SK-N-SH treated with all-trans-retinoic acid at 6 μM for 48 hours (cell line): ENCODE measurements around the gene NPEPL1.
A peak's percentile ranks its signal among the peaks of the same experiment; 100 is the strongest.

Experiments
- ATAC-seq: fragments of 200-7000 bp; cut with Tn5 transposase; 3 replicates; pipeline ENCODE4 v1.9.1; 2020; ENCODE audit warnings: mild to moderate bottlenecking, moderate library complexity
- ARNTL ChIP-seq: fragments of 450-650 bp; formaldehyde crosslinking; IDR thresholded peaks from 2 replicates; pipeline ENCODE4 v1.5.0; 2020; ENCODE audit warnings: low read depth, mild to moderate bottlenecking, moderate library complexity, borderline replicate concordance
- BACH2 ChIP-seq: fragments of 250-450 bp; sonication (Bioruptor Pico); IDR thresholded peaks from 2 replicates; pipeline ENCODE4 v1.9.0; 2021; ENCODE audit warnings: mild to moderate bottlenecking, borderline replicate concordance
- CSDC2 ChIP-seq: fragments of 250-450 bp; sonication (Bioruptor Pico); IDR thresholded peaks from 2 replicates; pipeline ENCODE4 v1.5.0; 2020; ENCODE audit warnings: mild to moderate bottlenecking, moderate library complexity
- ESRRG ChIP-seq: fragments of 250-450 bp; sonication (Bioruptor Pico); IDR thresholded peaks from 2 replicates; pipeline ENCODE4 v1.6.1; 2021; ENCODE audit warnings: mild to moderate bottlenecking
- GLIS3 ChIP-seq: fragments of 250-450 bp; sonication (Bioruptor Pico); IDR thresholded peaks from 2 replicates; pipeline ENCODE4 v1.5.0; 2020; ENCODE audit warnings: mild to moderate bottlenecking, moderate library complexity
- ISL1 ChIP-seq: fragments of 250-450 bp; sonication (Bioruptor Pico); IDR thresholded peaks from 2 replicates; pipeline ENCODE4 v2.1.2; 2022; ENCODE audit warnings: mild to moderate bottlenecking, moderate library complexity
- OSR1 ChIP-seq: fragments of 250-450 bp; sonication (Bioruptor Pico); IDR thresholded peaks from 2 replicates; pipeline ENCODE4 v1.8.0; 2022; ENCODE audit warnings: moderate library complexity, mild to moderate bottlenecking, inconsistent platforms
- PPARA ChIP-seq: fragments of 250-450 bp; sonication (Bioruptor Pico); IDR thresholded peaks from 2 replicates; pipeline ENCODE4 v1.5.0; 2020; ENCODE audit warnings: mild to moderate bottlenecking, borderline replicate concordance
- RARB ChIP-seq: fragments of 250-450 bp; sonication (Bioruptor Pico); IDR thresholded peaks from 2 replicates; pipeline ENCODE4 v1.8.0; 2021; ENCODE audit warnings: mild to moderate bottlenecking, moderate library complexity
- SNAI2 ChIP-seq: fragments of 250-450 bp; sonication (Bioruptor Pico); IDR thresholded peaks from 2 replicates; pipeline ENCODE4 v1.5.0; 2020; ENCODE audit warnings: mild to moderate bottlenecking, moderate library complexity
- TCF4 ChIP-seq: fragments of 250-450 bp; sonication (Bioruptor Pico); IDR thresholded peaks from 2 replicates; pipeline ENCODE4 v1.8.0; 2021; ENCODE audit warnings: mild to moderate bottlenecking, moderate library complexity, borderline replicate concordance
- ZC3H10 ChIP-seq: fragments of 250-450 bp; sonication (Bioruptor Pico); IDR thresholded peaks from 2 replicates; pipeline ENCODE4 v1.5.1; 2021; ENCODE audit warnings: mild to moderate bottlenecking, moderate library complexity
- ZFP3 ChIP-seq: fragments of 250-450 bp; sonication (Bioruptor Pico); IDR thresholded peaks from 2 replicates; pipeline ENCODE4 v1.5.0; 2020; ENCODE audit warnings: mild to moderate bottlenecking, moderate library complexity
- ZFP30 ChIP-seq: fragments of 450-650 bp; formaldehyde crosslinking; IDR thresholded peaks from 2 replicates; pipeline ENCODE4 v1.5.0; 2022; ENCODE audit warnings: mild to moderate bottlenecking, moderate library complexity
- ZNF565 ChIP-seq: fragments of 450-650 bp; formaldehyde crosslinking; conservative IDR thresholded peaks from 2 replicates; pipeline ENCODE4 v1.5.0; 2020; ENCODE audit warnings: low read depth, mild to moderate bottlenecking, moderate library complexity
- ZNF70 ChIP-seq: fragments of 450-650 bp; formaldehyde crosslinking; IDR thresholded peaks from 2 replicates; pipeline ENCODE4 v1.5.0; 2020; ENCODE audit warnings: mild to moderate bottlenecking, moderate library complexity
- ZNF8 ChIP-seq: fragments of 450-650 bp; formaldehyde crosslinking; IDR thresholded peaks from 2 replicates; pipeline ENCODE4 v1.5.0; 2020; ENCODE audit warnings: mild to moderate bottlenecking, moderate library complexity
- TF ChIP-seq, protein P1 (sequence below): fragments of 250-450 bp; sonication (Bioruptor Pico); IDR thresholded peaks from 2 replicates; pipeline ENCODE4 v1.5.0; 2020; ENCODE audit warnings: mild to moderate bottlenecking, moderate library complexity
- TF ChIP-seq, protein P2 (sequence below): fragments of 250-450 bp; sonication (Bioruptor Pico); IDR thresholded peaks from 2 replicates; pipeline ENCODE4 v1.8.0; 2021; ENCODE audit warnings: low read depth, mild to moderate bottlenecking, moderate library complexity, borderline replicate concordance
- TF ChIP-seq, protein P3 (sequence below): fragments of 250-450 bp; sonication (Bioruptor Pico); IDR thresholded peaks from 2 replicates; pipeline ENCODE4 v1.5.1; 2021; ENCODE audit warnings: mild to moderate bottlenecking, moderate library complexity
- TF ChIP-seq, protein P4 (sequence below): fragments of 250-450 bp; sonication (Bioruptor Pico); IDR thresholded peaks from 2 replicates; pipeline ENCODE4 v1.5.1; 2020; ENCODE audit warnings: low read depth, mild to moderate bottlenecking, moderate library complexity

Gene NPEPL1

DNA sequence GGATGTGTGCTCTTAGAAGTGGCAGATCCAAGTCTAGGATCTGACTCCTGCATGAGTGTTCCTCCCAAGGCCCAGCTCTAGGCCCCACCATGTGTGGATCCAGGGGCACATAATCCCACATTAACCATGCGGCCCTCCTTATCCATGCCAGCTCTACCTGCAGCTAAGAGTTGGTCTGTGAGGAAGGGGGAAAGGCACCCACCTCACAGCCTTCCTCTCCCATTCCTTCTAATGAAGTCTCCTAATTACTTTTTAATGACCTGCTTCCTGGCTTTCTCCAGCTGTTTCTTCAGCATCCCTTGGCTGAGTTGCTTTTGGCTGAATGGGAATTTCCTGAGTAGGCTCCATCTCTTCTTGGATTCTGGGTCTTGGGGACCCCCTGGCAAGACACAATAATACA is 52.2 kb downstream of the NPEPL1 start:
- ATAC-seq, result no peak

DNA sequence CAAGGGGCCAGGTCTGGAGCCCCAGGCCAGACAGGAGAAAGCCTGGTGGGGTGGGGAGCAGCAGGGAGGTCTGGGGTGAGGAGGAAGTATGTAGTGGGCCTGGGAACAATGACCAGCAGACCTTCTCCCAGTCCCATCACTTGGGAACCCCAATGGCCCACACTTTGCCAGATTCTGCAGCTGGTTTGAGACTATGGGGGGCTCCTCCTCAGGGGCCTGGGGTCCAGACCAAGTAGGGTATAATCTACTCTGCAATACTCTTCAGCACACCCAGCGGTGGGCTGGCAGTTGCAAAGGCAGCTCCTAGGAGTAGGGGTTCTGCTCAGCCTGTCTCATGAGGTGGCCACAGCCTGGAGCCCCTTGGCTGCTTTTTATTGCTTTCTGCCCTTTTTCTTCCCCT is 52.8 kb downstream of the NPEPL1 start:
- ATAC-seq, result no peak
- no peak for TF ChIP-seq ZNF565 (CRISPR knock-in tag)
- TF ChIP-seq, protein P1, sequence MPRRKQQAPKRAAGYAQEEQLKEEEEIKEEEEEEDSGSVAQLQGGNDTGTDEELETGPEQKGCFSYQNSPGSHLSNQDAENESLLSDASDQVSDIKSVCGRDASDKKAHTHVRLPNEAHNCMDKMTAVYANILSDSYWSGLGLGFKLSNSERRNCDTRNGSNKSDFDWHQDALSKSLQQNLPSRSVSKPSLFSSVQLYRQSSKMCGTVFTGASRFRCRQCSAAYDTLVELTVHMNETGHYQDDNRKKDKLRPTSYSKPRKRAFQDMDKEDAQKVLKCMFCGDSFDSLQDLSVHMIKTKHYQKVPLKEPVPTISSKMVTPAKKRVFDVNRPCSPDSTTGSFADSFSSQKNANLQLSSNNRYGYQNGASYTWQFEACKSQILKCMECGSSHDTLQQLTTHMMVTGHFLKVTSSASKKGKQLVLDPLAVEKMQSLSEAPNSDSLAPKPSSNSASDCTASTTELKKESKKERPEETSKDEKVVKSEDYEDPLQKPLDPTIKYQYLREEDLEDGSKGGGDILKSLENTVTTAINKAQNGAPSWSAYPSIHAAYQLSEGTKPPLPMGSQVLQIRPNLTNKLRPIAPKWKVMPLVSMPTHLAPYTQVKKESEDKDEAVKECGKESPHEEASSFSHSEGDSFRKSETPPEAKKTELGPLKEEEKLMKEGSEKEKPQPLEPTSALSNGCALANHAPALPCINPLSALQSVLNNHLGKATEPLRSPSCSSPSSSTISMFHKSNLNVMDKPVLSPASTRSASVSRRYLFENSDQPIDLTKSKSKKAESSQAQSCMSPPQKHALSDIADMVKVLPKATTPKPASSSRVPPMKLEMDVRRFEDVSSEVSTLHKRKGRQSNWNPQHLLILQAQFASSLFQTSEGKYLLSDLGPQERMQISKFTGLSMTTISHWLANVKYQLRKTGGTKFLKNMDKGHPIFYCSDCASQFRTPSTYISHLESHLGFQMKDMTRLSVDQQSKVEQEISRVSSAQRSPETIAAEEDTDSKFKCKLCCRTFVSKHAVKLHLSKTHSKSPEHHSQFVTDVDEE (CRISPR knock-in tag), result no peak
- TF ChIP-seq ESRRG, result no peak
- TF ChIP-seq TCF4 (CRISPR knock-in tag), result no peak
- TF ChIP-seq PPARA, result no peak
- no peak for TF ChIP-seq ARNTL (CRISPR knock-in tag)
- TF ChIP-seq OSR1 (CRISPR knock-in tag), result no peak
- TF ChIP-seq SNAI2 (CRISPR knock-in tag), result no peak
- TF ChIP-seq ZFP3, result no peak
- TF ChIP-seq ISL1, result no peak
- TF ChIP-seq, protein P2, sequence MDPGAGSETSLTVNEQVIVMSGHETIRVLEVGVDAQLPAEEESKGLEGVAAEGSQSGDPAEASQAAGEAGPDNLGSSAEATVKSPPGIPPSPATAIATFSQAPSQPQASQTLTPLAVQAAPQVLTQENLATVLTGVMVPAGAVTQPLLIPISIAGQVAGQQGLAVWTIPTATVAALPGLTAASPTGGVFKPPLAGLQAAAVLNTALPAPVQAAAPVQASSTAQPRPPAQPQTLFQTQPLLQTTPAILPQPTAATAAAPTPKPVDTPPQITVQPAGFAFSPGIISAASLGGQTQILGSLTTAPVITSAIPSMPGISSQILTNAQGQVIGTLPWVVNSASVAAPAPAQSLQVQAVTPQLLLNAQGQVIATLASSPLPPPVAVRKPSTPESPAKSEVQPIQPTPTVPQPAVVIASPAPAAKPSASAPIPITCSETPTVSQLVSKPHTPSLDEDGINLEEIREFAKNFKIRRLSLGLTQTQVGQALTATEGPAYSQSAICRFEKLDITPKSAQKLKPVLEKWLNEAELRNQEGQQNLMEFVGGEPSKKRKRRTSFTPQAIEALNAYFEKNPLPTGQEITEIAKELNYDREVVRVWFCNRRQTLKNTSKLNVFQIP (CRISPR knock-in tag), result no peak

More for the DNA sequence above, 52.2 kb downstream of the NPEPL1 start:
- TF ChIP-seq BACH2 (CRISPR knock-in tag), result no peak
- TF ChIP-seq, protein P3, sequence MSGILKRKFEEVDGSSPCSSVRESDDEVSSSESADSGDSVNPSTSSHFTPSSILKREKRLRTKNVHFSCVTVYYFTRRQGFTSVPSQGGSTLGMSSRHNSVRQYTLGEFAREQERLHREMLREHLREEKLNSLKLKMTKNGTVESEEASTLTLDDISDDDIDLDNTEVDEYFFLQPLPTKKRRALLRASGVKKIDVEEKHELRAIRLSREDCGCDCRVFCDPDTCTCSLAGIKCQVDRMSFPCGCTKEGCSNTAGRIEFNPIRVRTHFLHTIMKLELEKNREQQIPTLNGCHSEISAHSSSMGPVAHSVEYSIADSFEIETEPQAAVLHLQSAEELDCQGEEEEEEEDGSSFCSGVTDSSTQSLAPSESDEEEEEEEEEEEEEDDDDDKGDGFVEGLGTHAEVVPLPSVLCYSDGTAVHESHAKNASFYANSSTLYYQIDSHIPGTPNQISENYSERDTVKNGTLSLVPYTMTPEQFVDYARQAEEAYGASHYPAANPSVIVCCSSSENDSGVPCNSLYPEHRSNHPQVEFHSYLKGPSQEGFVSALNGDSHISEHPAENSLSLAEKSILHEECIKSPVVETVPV (CRISPR knock-in tag), result no peak
- TF ChIP-seq ZNF8, result no peak
- TF ChIP-seq SNAI2 (CRISPR knock-in tag), result no peak
- TF ChIP-seq ZNF565 (CRISPR knock-in tag), result no peak
- no peak for TF ChIP-seq ZNF70
- TF ChIP-seq, protein P4, sequence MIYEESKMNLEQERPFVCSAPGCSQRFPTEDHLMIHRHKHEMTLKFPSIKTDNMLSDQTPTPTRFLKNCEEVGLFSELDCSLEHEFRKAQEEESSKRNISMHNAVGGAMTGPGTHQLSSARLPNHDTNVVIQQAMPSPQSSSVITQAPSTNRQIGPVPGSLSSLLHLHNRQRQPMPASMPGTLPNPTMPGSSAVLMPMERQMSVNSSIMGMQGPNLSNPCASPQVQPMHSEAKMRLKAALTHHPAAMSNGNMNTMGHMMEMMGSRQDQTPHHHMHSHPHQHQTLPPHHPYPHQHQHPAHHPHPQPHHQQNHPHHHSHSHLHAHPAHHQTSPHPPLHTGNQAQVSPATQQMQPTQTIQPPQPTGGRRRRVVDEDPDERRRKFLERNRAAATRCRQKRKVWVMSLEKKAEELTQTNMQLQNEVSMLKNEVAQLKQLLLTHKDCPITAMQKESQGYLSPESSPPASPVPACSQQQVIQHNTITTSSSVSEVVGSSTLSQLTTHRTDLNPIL (CRISPR knock-in tag), result no peak
- no peak for TF ChIP-seq CSDC2 (CRISPR knock-in tag)
- no peak for TF ChIP-seq ISL1
- TF ChIP-seq ESRRG, result no peak
- no peak for TF ChIP-seq PPARA
- TF ChIP-seq, protein P2 (CRISPR knock-in tag), result no peak
- no peak for TF ChIP-seq ARNTL (CRISPR knock-in tag)
- TF ChIP-seq GLIS3 (CRISPR knock-in tag), result no peak
- TF ChIP-seq ZFP3, result no peak
- no peak for TF ChIP-seq ZC3H10 (CRISPR knock-in tag)
- TF ChIP-seq RARB, result no peak
- TF ChIP-seq TCF4 (CRISPR knock-in tag), result no peak
- TF ChIP-seq, all 23 proteins: peak for 0

DNA sequence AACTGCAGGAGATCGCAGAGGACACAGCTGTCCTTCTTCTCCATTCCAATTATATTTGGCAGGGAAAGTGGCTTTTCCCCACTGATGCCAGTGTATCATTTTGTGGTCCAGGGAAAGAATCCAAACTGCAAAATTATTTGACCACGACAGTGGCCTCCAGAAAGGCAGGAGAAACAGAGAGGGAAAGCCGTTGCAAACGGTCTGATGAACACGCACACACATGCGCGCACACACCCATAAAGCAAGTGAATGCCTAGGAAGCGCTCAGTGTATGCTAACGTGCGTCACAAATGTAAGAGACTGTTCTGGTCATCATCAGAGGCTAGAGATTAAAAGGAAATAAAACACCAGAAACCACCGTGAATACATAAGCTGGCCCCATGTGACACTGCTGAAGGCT is 54.0 kb downstream of the NPEPL1 start:
- TF ChIP-seq TCF4 (CRISPR knock-in tag), result peak; percentile 32; the same call in 1 of the 2 replicates
- no peak for TF ChIP-seq SNAI2 (CRISPR knock-in tag)
- ATAC-seq, result peak; percentile 30; the same call in 1 of the 3 replicates

DNA sequence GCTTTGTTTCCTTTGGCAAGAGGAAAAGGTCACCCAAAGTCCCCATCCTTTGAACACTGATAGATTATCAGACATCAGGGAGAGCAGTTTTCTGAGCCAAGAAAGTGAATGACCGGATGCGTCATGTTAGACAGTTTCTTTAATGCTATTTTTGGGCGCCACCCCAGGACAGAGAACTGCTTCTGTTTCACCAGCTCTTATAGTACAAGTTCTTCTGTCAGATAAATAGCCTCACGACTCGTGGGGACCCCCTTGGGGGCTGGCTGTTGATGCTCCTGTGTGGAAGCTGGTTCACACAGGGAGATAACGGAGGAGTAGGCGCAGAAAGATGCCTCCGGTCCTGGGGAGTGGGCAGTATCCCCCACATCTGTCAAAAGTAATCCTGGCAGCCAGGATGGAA is 54.6 kb downstream of the NPEPL1 start:
- no peak for ATAC-seq
- TF ChIP-seq ZFP3, result no peak
- TF ChIP-seq OSR1 (CRISPR knock-in tag), result no peak
- no peak for TF ChIP-seq ZNF8
- no peak for TF ChIP-seq ARNTL (CRISPR knock-in tag)
- TF ChIP-seq BACH2 (CRISPR knock-in tag), result no peak
- no peak for TF ChIP-seq ZNF70
- TF ChIP-seq, protein P3 (CRISPR knock-in tag), result no peak
- no peak for TF ChIP-seq ZFP30 (CRISPR knock-in tag)
- TF ChIP-seq, protein P4 (CRISPR knock-in tag), result no peak
- no peak for TF ChIP-seq ESRRG
- no peak for TF ChIP-seq GLIS3 (CRISPR knock-in tag)
- no peak for TF ChIP-seq ZNF565 (CRISPR knock-in tag)
- TF ChIP-seq ZC3H10 (CRISPR knock-in tag), result no peak
- no peak for TF ChIP-seq SNAI2 (CRISPR knock-in tag)
- TF ChIP-seq PPARA, result no peak
